Loucy (cell line): ENCODE measurements around the gene FGF5.
"Not testable (repeated sequence)": the region's sequence is repeated elsewhere in the genome, so short reads cannot be mapped to it uniquely, and the experiment has no call there.

Experiments used
- H2AFZ ChIP-seq: fragments of 200-600 bp; sonication (generic); 2 replicates; pipeline ENCODE4 v1.6.0; 2016; ENCODE audit warnings: antibody characterized with exemption, mild to moderate bottlenecking, low read length, moderate library complexity
- H3F3A ChIP-seq: fragments of 200-600 bp; 2 replicates; pipeline ENCODE4 v1.6.0; 2016; ENCODE audit warnings: antibody characterized with exemption, low read depth, mild to moderate bottlenecking
- H3K27me3 ChIP-seq: fragments of 200-600 bp; sonication (generic); 2 replicates; pipeline ENCODE4 v1.6.1; 2014; ENCODE audit warnings: low read length, mild to moderate bottlenecking; ENCODE audit not compliant: insufficient read depth, poor library complexity, severe bottlenecking
- H3K36me3 ChIP-seq: fragments of 200-600 bp; sonication (generic); 2 replicates; pipeline ENCODE4 v1.6.1; 2016; ENCODE audit warnings: low read length; ENCODE audit not compliant: insufficient read depth
- H3K4me1 ChIP-seq: fragments of 200-600 bp; sonication (generic); 2 replicates; pipeline ENCODE4 v1.5.1; 2014; ENCODE audit warnings: low read length, mild to moderate bottlenecking; ENCODE audit not compliant: insufficient read depth, poor library complexity, severe bottlenecking
- H3K4me2 ChIP-seq: fragments of 200-600 bp; sonication (generic); 2 replicates; pipeline ENCODE4 v1.6.0; 2014; ENCODE audit warnings: antibody characterized with exemption, low read length, low read depth, mild to moderate bottlenecking; ENCODE audit not compliant: poor library complexity, severe bottlenecking
- H3K4me3 ChIP-seq: fragments of 200-600 bp; sonication (generic); 2 replicates; pipeline ENCODE4 v1.5.1; 2014; ENCODE audit warnings: low read length, mild to moderate bottlenecking, mixed read lengths; ENCODE audit not compliant: poor library complexity, severe bottlenecking
- H3K79me2 ChIP-seq: fragments of 200-600 bp; sonication (generic); 2 replicates; pipeline ENCODE4 v1.6.1; 2014; ENCODE audit warnings: low read length; ENCODE audit not compliant: insufficient read depth
- H3K9ac ChIP-seq: fragments of 200-600 bp; sonication (generic); 2 replicates; pipeline ENCODE4 v1.6.0; 2014; ENCODE audit warnings: mild to moderate bottlenecking, low read depth, low read length, moderate library complexity; ENCODE audit not compliant: poor library complexity, severe bottlenecking
- H3K9me2 ChIP-seq: fragments of 200-600 bp; sonication (generic); replicated peaks from 2 replicates; pipeline ENCODE4 v1.6.1; 2016; ENCODE audit warnings: low read depth, low read length, mixed read lengths
- H3K9me3 ChIP-seq: fragments of 200-600 bp; sonication (generic); 2 replicates; pipeline ENCODE4 v1.6.1; 2014; ENCODE audit warnings: mild to moderate bottlenecking, antibody characterized with exemption, low read length, low read depth; ENCODE audit not compliant: insufficient read depth
- H4K20me1 ChIP-seq: fragments of 200-600 bp; sonication (generic); 2 replicates; pipeline ENCODE4 v1.6.0; 2014; ENCODE audit warnings: antibody characterized with exemption, low read length, mild to moderate bottlenecking; ENCODE audit not compliant: insufficient read depth, poor library complexity, severe bottlenecking
- CTCF ChIP-seq: fragments of 200-600 bp; sonication (generic); conservative IDR thresholded peaks from 2 replicates; pipeline ENCODE4 v1.5.1; 2014; ENCODE audit warnings: mild to moderate bottlenecking, antibody characterized with exemption, low read length
- EZH2phosphoT487 ChIP-seq: fragments of 200-600 bp; IDR thresholded peaks from 2 replicates; pipeline ENCODE4 v1.6.1; 2018; ENCODE audit warnings: antibody characterized with exemption, mild to moderate bottlenecking, moderate library complexity, borderline replicate concordance

Gene FGF5

GRCh38 chr4:80271801-80272200 is 5.3 kb downstream of the FGF5 start:
- no peak overlapping the region for H2AFZ ChIP-seq
- H3K4me2 ChIP-seq: no peak overlapping the region
- H3K9me3 ChIP-seq: no peaks in the 10 kb centered on the region
- no peaks in the 10 kb centered on the region for H4K20me1 ChIP-seq
- no peaks in the 10 kb centered on the region for H3K79me2 ChIP-seq
- TF ChIP-seq CTCF: no peak
- TF ChIP-seq EZH2phosphoT487: no peak
- H3K9me2 ChIP-seq: no peaks in the 10 kb centered on the region
- no peak overlapping the region for H3K4me3 ChIP-seq
- no peak overlapping the region for H3K9ac ChIP-seq
- no peaks in the 10 kb centered on the region for H3F3A ChIP-seq
- no peaks in the 10 kb centered on the region for H3K36me3 ChIP-seq
- H3K4me1 ChIP-seq: no peaks in the 10 kb centered on the region
- H3K27me3 ChIP-seq: no peaks in the 10 kb centered on the region

- Histone ChIP-seq H3K4me3 (no peak overlapping the region), H3K27me3 (no peaks in the 10 kb centered on the region), H2AFZ (no peak overlapping the region), H3K9me3 (no peaks in the 10 kb centered on the region), H3K9ac (no peak overlapping the region), H3K9me2 (no peaks in the 10 kb centered on the region), H3K4me2 (no peak overlapping the region), H3F3A (no peaks in the 10 kb centered on the region), H3K4me1 (no peaks in the 10 kb centered on the region), H4K20me1 (no peaks in the 10 kb centered on the region), H3K79me2 (no peaks in the 10 kb centered on the region), H3K36me3 (no peaks in the 10 kb centered on the region)
- TF ChIP-seq CTCF (no peak), EZH2phosphoT487 (no peak)
Measured at GRCh38 chr4:80276931-80277330, 10.5 kb downstream of the FGF5 start.

GRCh38 chr4:80279751-80280150 is 13.3 kb downstream of the FGF5 start:
- H3K4me3 ChIP-seq: no peak overlapping the region
- H4K20me1 ChIP-seq: no peaks in the 10 kb centered on the region
- no peak overlapping the region for H3K4me2 ChIP-seq
- H3K27me3 ChIP-seq: no peaks in the 10 kb centered on the region
- no peaks in the 10 kb centered on the region for H3K9me3 ChIP-seq
- no peaks in the 10 kb centered on the region for H3K9me2 ChIP-seq
- H3K4me1 ChIP-seq: no peaks in the 10 kb centered on the region
- H3K9ac ChIP-seq: no peak overlapping the region
- H2AFZ ChIP-seq: no peak overlapping the region
- TF ChIP-seq EZH2phosphoT487: no peak
- H3F3A ChIP-seq: no peaks in the 10 kb centered on the region
- no peaks in the 10 kb centered on the region for H3K36me3 ChIP-seq
- H3K79me2 ChIP-seq: no peaks in the 10 kb centered on the region

GRCh38 chr4:80286451-80286850 is 20.0 kb downstream of the FGF5 start:
- Histone ChIP-seq H3K79me2 (no peaks in the 10 kb centered on the region), H3K36me3 (no peaks in the 10 kb centered on the region), H3K9me3 (no peaks in the 10 kb centered on the region), H3K9ac (no peak overlapping the region), H3K9me2 (no peaks in the 10 kb centered on the region), H3K4me1 (no peaks in the 10 kb centered on the region), H3K4me3 (no peak overlapping the region), H2AFZ (no peak overlapping the region), H3K27me3 (no peaks in the 10 kb centered on the region), H3F3A (no peaks in the 10 kb centered on the region), H3K4me2 (no peak overlapping the region), H4K20me1 (no peaks in the 10 kb centered on the region)
- TF ChIP-seq EZH2phosphoT487 (no peak), CTCF (no peak)

- H3K79me2 ChIP-seq, H3K9me2 ChIP-seq, H3K4me2 ChIP-seq, H3K27me3 ChIP-seq, H3K4me3 ChIP-seq, H4K20me1 ChIP-seq, H2AFZ ChIP-seq, H3K4me1 ChIP-seq, H3F3A ChIP-seq, H3K9me3 ChIP-seq, H3K9ac ChIP-seq, H3K36me3 ChIP-seq: not testable (repeated sequence)
Measured at GRCh38 chr4:80290665-80291064, 24.2 kb downstream of the FGF5 start.
